Activated CD8-positive, alpha-beta memory T cell treated with anti-CD3 and anti-CD28 coated beads for 4 hours (primary cell): ENCODE measurements around the gene ASIC2.

Experiments used
- DNase-seq, 2 donors: peaks; one replicate each; pipeline ENCODE4 v3.0.0-alpha.2; 2020; ENCODE audit warnings: low read depth in 2 of 2

ASIC2 gene

DNA sequence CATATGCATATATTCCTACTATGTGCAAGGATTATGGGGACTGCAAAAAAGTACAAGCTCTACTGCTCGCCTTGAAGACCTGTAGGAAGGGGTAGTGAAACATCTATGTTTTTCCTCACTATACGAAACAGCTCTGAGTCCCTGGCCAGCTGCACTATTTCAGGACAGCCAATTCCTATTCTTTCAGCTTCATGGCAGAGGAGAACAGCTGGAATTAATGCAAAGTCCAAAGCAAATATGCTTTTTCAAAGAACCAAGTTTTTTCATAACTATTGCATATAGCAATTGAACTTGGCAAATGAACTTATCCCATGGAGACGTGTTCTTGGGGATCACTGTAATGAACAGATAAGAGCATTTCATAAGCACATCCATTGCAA is 179.1 kb downstream of the ASIC2 start:
- DNase-seq: no peak

DNA sequence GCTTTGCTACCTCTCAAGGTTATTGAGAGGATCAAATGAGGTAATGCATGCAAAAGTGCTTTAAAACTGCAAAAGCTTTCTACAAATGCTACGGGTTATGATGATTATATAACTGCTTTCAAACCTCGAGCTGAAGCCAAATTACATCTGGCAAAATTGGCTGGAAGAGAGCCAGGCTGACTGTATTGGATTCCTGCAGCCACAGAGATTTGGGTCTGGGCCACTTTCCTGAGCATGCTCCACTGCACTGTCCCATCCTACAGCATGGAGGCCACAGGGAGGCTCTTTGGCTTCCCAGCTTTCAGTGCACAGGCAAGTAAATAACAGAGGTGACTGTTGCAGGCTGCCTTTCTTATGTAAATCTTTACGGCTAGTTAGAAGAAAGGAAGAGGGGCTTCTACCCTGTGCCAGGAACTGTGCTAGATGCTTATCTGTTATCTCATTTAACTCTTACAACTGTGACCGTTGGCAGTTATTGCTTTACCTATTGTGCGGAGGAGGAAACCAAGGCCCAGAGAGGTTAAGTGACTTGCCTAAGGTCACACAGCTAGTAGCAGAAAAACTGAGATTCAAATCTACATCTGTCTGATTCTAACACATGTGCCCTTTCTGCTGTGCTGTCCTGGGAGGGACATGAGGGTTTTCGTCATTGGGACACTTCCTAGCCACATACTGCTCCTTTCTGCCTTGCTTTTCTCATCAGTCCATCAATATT is 179.7 kb downstream of the ASIC2 start:
- DNase-seq: no peak

DNA sequence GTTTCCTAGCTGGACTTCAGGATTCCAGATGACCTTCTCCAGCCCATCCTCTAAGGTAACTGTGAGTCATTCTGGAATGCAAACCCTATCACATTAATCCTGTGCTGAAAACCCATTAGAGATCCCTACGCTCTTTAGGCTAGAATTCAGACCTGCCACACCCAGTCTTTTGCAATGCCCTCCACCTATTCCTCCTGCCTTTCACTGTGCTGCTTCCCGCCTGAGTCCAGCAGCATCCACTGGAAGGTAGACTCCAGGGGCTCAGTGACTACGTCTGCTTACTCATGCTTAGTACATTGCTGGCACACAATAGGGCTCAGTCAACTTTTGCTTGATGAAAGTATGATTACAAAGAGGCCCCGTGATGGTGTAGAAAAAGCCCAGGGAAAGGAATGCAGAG is 180.3 kb downstream of the ASIC2 start:
- no peak for DNase-seq

DNA sequence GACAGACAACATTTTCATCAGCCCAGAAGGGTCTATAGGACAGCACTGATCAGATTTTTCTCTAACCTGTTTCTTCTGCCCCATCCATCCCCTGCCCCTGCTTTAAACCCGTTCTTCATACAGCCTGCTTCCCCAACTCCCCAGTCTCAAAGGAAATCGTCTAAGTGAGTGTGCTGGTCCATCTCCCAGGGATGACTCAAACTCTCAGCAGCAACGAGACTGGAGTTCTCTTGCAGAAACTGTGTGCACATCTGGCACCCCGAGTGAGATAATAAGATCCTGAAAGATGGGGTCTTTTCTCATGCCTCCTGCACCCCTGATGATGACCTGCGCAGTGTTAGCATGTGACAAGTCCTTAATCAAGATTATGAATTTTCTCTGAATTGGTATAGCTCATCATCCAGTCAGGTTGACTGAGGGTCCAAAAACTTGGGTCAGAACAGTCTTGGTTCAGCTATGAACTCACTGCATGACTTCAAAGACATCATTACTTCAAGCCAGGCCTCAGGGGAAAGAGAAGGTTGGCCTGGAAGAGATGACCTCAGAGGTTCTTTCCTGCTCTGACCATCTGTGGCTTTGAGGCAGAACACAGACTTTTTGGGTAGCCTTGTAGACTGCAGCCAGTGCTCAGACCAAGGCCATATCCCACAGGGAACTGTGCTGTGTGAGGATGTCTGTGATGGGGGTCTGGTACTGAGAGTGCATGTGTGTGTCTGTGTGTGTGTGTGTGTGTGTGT is 183.6 kb downstream of the ASIC2 start:
- no peak for DNase-seq

DNA sequence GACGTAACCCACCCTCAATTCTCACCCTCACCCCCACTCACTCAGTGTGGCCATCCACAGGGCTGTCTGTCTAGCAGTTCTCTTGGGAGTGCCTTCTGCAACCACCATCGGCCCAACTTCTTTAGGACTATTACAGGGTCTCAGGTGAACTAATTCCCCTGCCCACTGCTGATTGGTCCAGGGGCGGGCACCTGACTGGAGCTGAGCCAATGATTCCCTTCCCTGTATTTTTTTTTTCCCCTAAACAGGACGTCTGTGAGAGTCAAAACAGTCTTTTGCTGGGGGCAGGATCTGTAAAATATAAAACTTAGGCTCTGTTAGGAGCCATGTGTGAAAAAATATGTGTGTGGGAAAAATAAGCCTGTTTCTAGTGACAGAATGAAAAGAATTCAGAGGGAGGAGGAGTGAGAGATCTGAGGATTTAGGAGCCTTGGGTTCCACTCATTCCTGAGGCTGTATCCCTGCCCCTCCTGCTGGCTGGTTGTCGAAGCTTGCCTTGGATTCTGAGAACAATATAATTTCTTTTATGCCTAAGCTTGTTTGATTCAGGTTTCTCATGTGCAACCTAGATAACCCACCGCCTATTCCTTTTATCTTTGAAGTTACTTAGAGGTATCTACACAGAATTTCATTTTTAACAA is 186.4 kb downstream of the ASIC2 start:
- no peak for DNase-seq

DNA sequence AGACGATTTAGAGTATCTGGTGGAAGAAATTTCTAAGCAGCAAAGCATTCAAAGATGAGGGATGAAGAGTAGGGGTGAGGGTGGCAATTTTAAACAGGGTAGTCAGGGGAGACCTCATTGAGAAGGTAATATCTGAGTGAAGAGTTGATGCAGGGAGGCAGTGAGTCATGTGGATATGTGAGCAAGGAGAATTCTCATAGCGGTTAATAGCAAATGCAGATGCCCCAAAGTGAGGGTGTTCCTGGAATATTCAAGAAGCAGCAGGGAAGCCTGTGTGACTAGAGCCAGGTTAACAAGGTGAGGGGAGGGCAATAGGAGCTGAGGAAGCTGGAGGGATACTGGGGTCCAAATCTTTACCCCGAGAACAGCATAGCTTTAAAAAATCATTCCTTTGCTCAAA is 187.2 kb downstream of the ASIC2 start:
- no peak for DNase-seq

DNA sequence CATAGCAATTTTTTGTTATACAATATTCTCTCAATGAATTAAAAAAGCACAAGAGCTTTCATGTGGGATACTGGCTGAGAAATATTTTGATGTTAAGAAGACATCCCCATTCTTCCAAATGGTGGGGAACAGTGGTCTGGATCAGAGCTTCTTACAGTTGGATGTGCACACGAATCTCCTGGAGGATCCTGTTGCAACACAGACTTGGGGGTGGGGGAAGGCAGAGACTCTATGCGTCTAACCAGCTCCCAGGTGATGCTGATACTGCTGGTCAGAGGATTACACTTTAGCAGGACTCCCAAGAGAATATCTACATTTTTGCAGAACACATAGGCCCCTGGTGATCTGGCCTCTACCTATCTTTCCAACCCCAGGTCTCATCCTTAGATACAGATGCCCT is 193.2 kb downstream of the ASIC2 start:
- DNase-seq: no peak

DNA sequence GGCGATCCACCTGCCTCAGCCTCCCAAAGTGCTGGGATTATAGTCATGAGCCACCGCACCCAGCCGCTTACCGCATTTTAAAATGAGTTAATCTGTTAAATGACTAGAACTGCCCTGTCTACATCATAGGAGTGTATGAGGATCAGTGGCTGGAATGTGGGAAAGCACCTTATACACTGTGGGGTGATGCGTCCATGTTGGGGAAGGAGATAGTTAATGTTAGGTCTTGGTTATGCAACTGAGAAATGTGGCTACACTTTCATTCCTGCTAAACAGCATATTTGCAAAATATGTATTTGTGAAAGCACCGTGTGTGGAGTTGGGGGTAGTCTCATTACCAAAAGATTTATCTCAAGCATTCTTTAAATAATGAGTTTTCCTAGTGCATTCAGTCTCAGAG is 193.8 kb downstream of the ASIC2 start:
- DNase-seq: no peak

DNA sequence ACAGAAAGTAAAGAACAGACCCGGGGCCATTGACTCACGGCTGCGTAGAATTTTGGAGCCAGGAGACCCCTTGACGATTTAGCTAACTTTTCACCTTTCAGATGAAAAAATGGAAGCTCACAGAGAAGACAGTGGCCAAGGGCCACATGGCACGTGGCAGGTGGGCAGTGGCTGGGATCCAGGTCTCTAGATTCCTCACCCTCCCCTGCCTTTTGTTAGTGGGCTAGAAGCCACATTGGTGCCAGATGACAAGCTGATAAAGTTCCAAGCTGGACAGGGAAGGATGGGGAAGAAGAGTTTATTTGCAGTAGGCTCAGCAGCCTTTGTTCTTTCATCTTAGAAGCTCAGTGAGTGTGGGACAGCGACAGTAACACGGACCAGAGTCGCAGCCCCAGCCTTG is 195.7 kb downstream of the ASIC2 start:
- DNase-seq: no peak

DNA sequence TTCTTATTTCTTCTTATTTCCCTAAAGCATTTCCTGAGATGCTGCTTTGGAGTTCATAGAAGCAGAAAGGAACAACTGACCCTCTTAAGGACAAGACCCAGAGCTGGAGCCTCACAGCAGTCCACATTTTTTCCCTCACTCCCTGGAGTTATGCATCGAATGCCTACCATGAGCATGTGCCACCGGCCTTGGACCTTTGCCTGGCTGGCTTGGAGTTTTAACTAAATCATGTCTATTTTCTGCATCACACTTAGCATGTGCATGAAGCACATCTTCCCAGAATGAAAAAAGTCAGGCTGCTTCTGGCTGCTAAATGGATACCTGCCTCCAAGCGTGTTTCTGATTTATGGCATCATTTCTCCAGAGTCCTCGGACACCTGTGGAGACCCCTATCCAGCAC is 196.9 kb downstream of the ASIC2 start:
- no peak for DNase-seq

DNA sequence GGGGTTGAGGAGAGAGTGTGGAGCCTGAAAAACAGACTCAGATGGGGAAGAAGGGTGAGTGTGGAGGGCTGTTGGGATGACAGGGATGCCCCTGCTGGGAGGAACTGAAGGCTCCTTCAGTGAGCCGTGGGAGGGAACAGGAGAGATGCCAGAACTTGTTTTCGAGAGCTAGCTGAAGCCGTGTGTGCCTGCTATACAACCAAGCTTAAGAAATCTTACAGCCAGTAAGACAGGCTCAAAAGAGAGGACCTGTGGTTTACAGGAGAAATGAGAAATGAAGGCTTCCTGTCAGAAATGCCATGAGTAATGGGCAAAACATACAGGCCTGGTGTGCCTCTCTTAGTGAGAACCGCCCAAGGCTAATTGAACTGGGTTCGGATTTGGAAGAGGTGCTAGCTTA is 201.8 kb downstream of the ASIC2 start:
- DNase-seq: no peak

DNA sequence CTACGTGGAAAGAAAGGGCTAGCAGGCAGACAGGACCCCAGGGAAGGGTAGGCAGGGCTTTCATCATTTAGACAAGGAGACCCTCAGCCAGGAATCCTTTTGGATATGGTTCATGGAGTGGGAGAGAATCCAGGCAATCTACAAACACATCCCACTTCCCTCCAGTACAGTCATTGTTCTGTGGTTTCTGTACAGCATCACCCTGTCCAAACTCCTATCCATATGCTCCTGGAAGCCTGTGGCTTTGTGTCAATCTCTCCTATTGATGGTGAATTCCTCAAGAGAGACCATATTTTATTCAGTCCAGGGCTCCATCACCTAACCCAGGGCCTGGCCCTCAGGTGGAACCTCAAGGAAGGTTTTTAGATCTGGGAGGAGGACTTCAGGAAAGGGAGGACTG is 202.3 kb downstream of the ASIC2 start:
- DNase-seq: no peak

DNA sequence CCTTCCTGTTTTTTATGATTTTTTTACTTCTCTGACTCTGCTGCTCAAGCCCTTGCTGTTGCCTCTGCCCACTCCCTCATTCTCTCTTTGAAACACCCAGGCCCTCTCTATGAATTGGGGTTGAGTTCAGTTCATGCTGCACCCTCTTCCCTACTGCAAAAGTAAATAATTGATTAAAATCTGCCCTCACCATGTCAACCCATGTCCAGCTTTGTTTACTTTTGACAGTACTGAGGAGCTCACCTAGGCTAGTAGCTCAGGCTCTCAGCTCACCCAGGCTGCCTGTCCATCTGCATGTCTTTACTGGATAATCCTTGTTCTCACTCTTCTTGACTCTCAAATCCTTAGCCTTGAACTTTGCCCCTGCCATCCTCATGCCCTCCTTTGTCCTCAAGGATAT is 206.2 kb downstream of the ASIC2 start:
- no peak for DNase-seq

DNA sequence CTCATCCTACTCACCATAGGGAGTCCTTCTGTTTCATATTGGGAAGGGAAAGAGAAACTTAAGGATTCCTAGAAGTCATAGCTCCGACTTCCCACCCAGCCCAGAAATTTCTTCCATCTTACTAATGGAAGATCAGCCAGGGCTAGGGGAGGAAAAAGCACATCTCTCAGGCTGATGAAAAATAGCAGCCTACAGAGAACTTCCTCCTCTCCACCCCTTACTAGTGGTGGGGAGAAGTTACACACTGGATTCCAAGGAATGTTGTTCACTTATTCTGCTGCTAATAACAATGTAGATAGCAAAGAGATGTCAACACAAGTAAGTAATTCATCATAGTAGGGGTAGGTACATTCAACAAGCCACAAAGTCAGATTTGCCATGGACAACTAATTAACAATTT is 207.1 kb downstream of the ASIC2 start:
- DNase-seq: no peak

DNA sequence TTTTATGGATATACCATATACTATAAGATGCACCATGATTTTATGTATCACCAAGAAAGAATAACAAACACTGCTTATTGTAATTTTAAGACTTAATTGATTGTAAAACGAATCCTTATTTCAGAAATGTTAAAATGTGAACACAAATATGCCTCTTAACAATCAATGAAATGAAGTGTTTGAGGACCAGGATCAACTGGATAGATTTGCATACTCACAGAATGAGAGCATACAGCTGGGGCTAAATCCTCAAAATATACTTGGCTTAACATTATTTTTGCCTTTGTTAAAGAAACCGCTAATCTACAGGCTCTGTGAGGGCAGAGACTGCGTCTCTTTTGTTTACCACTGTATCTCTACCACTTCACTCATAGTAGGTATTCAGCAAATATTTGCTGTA is 207.8 kb downstream of the ASIC2 start:
- no peak for DNase-seq

DNA sequence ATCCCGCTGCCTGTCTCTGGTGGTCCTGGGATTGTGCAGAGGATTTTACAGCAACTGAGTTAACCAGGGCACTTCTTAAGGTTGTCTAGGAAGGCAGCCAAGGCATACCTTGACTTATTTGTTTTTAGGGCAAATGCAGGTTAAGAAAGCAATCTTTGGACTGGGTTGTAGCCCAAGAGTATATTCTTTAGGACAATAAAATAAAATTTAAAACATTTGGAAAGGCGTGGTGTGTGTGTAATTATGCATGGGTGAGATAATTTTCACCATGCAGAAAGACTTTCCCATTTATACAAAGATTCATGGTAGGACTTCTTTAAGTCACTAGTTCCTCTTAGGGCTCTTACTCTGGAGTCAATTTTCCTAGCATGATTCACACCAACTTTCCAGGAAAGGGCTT is 208.3 kb downstream of the ASIC2 start:
- DNase-seq: no peak

DNA sequence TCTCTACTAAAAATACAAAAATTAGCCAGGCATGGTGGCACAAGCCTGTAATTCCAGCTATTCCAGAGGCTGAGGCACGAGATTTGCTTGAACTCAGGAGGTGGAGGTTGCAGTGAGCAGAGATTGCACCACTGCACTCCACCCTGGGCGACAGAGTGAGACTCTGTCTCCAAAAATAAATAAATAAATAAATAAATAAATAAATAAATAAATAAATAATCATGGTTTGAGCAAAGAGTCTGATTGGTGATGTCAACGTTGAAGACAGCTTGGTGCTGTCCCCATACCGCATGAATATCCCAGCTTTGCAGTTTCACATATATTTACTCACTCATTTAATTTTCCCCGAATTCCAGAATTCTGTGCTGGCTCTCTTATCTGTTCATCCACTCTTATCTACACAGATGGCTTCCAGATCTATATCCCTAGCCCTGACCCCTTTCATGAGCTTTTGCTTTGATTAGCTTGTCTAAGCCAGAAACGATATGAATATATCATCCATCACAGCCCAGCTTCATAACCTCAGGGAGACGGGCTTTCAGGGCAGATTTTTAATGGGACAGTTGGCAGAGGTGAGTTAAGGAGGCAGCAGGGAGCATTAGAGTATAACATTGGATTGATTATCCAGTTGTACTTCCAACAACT is 210.4 kb downstream of the ASIC2 start:
- DNase-seq: no peak

DNA sequence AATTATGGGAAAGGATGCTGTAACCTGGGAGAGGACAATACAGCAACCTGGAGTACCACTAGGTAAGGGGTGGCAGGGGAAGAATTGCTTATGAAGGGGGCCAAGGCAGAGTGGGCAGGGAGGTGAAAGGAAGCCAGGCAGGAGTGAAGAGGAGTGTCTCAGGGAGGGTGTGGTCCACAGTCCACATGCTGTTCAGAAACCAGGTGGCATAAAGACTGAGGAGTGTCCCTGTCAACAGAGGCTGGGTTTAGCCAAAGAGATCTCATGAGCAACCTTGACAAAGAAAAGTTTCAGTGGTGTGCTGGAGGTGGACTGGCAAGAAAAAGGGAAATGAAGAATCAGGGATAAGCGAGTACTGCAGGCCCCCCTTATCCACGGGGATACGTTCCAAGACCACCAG is 213.0 kb downstream of the ASIC2 start:
- DNase-seq: no peak

DNA sequence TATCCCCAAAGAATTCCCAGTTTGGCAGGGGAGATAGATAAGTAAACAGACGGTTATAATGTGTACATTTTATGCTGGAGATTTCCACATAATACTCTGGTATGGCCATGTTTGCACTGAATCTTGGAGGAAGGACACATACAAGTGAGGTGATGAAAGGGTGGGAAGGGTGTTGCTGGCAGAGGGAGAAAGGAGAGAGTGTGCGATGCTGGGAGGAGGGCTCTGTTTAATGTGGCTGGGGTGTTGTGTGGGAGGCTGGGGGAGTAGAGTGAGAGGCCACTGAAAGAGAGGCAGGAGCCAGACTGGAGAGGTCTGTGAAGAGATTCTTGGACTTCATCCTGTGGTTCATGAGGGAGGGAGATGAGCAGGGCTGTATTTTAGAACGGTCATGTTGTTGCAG is 213.9 kb downstream of the ASIC2 start:
- DNase-seq: no peak

DNA sequence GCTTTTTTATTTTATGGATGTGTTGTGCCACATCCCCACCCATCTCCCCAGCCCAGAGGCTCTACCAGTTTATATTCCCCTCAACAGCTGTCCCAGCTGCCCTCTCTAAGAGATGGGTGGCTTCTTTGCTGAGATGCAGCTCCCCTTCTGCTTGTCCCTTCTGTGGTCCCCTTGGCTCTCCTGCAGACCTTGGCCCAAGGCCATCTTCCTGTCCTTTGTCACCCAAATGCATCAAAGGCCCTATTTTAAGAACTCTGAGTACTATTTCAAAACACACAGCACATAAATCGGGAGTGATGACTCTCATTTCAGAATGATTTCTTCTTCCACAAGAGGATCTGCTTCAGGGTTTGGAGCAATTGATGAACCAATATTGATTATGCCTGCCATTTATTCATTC is 216.1 kb downstream of the ASIC2 start:
- DNase-seq: no peak

DNA sequence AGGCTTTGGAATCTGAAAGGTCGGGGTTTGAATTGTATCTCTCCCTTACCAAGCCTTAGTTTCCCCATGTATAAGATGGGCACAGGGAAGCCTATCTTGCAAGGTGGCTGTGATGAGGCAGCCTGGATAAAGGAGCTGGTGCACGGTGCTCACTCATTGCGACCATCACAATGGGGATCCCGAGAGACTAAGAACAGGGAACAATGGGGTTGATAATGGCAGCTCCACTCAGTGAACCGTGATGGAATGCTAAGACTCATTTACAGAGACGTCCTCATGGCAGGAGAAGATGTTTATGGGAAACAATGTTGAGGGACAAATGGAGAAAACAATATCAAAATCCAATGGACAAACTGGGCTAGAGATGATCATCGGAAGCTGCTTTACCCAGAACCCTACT is 219.7 kb downstream of the ASIC2 start:
- no peak for DNase-seq

DNA sequence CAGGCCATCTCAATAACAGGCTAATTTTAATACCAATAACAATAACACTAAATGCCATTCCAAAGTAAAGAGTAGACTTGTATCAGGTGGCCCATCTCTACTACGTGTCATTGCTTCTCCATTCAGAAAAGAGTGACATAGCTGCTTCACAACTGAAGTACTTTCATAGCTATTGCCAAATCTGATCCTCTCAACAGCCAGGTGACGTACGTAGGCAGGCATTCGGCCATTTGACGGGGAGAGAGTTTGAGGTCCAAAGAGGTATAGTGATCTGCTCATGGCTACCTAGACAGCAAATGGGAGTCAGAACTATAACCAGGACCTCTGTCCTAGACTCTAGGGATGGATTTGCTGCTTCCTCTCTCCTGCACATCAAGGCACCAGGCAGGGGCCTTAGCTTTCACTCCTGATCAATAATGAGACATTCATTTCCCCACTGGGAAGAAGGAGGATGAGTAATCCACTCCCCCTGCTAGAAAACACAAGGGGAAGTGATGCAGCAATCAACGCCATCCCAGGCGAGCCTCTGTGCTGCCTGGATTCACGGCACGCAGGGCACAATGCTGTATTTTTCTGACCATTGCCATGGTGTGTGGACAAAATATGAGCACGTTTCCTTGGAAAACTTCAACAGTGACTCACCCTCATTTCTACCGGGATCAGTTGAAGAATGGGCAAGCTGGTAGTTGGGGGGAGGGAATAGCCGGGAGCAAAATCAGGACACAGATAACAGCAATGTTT is 220.5 kb downstream of the ASIC2 start:
- no peak for DNase-seq
